HG03066 (cell line): ENCODE results near the gene EVI2B.
"Not testable (repeated sequence)": the region's sequence is repeated elsewhere in the genome, so short reads cannot be mapped to it uniquely, and the experiment has no call there.

Source experiments
- ATAC-seq: cut with Tn5 transposase; IDR thresholded peaks from one replicate; pipeline ENCODE4 v1.9.1; 2021; ENCODE audit warnings: low read depth; ENCODE audit not compliant: unreplicated experiment

Gene EVI2B

GRCh38 chr17:31313982-31314781 is at the start of gene EVI2B:
TSS of gene EVI2B (minus strand) at chr17:31314054. CDS start at chr17:31305609, 8,445 bp downstream.
- ATAC-seq, result no peak

GRCh38 chr17:31357839-31358394 is 44.1 kb upstream of the EVI2B start:
- ATAC-seq, result no peak

- no peak for ATAC-seq
Measured at GRCh38 chr17:31357091-31357490, 43.2 kb upstream of the EVI2B start.

- no peak for ATAC-seq
Measured at GRCh38 chr17:31355935-31356334, 42.1 kb upstream of the EVI2B start.

GRCh38 chr17:31349454-31349853 is 35.6 kb upstream of the EVI2B start:
- no peak for ATAC-seq

- ATAC-seq, result not testable (repeated sequence)
Measured at GRCh38 chr17:31345191-31345747, 31.4 kb upstream of the EVI2B start.

GRCh38 chr17:31339906-31340661 is 26.2 kb upstream of the EVI2B start:
- no peak for ATAC-seq

- no peak for ATAC-seq
Measured at GRCh38 chr17:31329221-31329620, 15.4 kb upstream of the EVI2B start.

GRCh38 chr17:31328160-31328535 is 14.3 kb upstream of the EVI2B start:
- ATAC-seq, result no peak

GRCh38 chr17:31327534-31328159 is 13.8 kb upstream of the EVI2B start:
- no peak for ATAC-seq

GRCh38 chr17:31323551-31323950 is 9.7 kb upstream of the EVI2B start:
- ATAC-seq, result no peak

GRCh38 chr17:31321966-31322365 is 8.1 kb upstream of the EVI2B start:
- no peak for ATAC-seq

- ATAC-seq, result no peak
Measured at GRCh38 chr17:31321481-31321880, 7.6 kb upstream of the EVI2B start, which contains the start of gene EVI2A. TSS of gene EVI2A (minus strand) at chr17:31321622. CDS start at chr17:31319013, 2,609 bp downstream.

GRCh38 chr17:31320791-31321190 is 6.9 kb upstream of the EVI2B start:
- no peak for ATAC-seq

GRCh38 chr17:31320241-31320640 is 6.4 kb upstream of the EVI2B start:
- no peak for ATAC-seq

- no peak for ATAC-seq
Measured at GRCh38 chr17:31318851-31319661, 5.2 kb upstream of the EVI2B start.

GRCh38 chr17:31318298-31318801 is 4.5 kb upstream of the EVI2B start:
- peak; percentile 47 for ATAC-seq

GRCh38 chr17:31314782-31315100 is 887 bp upstream of the EVI2B start:
- no peak for ATAC-seq

GRCh38 chr17:31312223-31312622 is 1.6 kb downstream of the EVI2B start:
- not testable (repeated sequence) for ATAC-seq

GRCh38 chr17:31311526-31311925 is 2.3 kb downstream of the EVI2B start:
- no peak for ATAC-seq
